ENCODE data around the gene ATF6.

- no peak for TF ChIP-seq TAF1 (IDR thresholded peaks at IDR 0.05; ENCODE audit: low read depth, low read length)
- no peak for TF ChIP-seq POLR2A (IDR thresholded peaks at IDR 0.05; ENCODE audit: low read depth, low read length)
- TF ChIP-seq SPI1 (IDR thresholded peaks at IDR 0.05; ENCODE audit: low read depth, low read length), result no peak
- no peak for TF ChIP-seq POLR2AphosphoS5 (IDR thresholded peaks at IDR 0.05; ENCODE audit: low read depth, low read length)
- no peak for TF ChIP-seq PAX5 (IDR thresholded peaks at IDR 0.05; ENCODE audit: insufficient read depth, low read length, severe bottlenecking)
These were observed 51.1 kb downstream of the ATF6 start for GRCh38 chr1:161817176-161817730.

Data from GM12891 (cell line).